ENCODE data around the gene HSP90AB1.

GRCh38 chr6:44285552-44286284, 38.8 kb downstream of the HSP90AB1 start:
- TF ChIP-seq ZNF658 (tag by site-specific recombination; IDR thresholded peaks at IDR 0.05) (no peak), SALL2 (tag by site-specific recombination; IDR thresholded peaks at IDR 0.05; ENCODE audit: borderline replicate concordance) (no peak), IKZF3 (tag by site-specific recombination; IDR thresholded peaks at IDR 0.05) (no peak), PRDM10 (tag by site-specific recombination; IDR thresholded peaks at IDR 0.05) (no peak), ZNF112 (tag by site-specific recombination; IDR thresholded peaks at IDR 0.05) (no peak), ZNF146 (tag by site-specific recombination; IDR thresholded peaks at IDR 0.05) (no peak), ZSCAN30 (tag by site-specific recombination; IDR thresholded peaks at IDR 0.05) (no peak), REST (tag by site-specific recombination; IDR thresholded peaks at IDR 0.05) (peak; percentile 96), REPIN1 (tag by site-specific recombination; IDR thresholded peaks at IDR 0.05; ENCODE audit: low read depth) (no peak), ZNF837 (tag by site-specific recombination; IDR thresholded peaks at IDR 0.05) (no peak), ZNF19 (tag by site-specific recombination; IDR thresholded peaks at IDR 0.05; ENCODE audit: low read depth) (no peak)
- TF ChIP-seq, protein P1, sequence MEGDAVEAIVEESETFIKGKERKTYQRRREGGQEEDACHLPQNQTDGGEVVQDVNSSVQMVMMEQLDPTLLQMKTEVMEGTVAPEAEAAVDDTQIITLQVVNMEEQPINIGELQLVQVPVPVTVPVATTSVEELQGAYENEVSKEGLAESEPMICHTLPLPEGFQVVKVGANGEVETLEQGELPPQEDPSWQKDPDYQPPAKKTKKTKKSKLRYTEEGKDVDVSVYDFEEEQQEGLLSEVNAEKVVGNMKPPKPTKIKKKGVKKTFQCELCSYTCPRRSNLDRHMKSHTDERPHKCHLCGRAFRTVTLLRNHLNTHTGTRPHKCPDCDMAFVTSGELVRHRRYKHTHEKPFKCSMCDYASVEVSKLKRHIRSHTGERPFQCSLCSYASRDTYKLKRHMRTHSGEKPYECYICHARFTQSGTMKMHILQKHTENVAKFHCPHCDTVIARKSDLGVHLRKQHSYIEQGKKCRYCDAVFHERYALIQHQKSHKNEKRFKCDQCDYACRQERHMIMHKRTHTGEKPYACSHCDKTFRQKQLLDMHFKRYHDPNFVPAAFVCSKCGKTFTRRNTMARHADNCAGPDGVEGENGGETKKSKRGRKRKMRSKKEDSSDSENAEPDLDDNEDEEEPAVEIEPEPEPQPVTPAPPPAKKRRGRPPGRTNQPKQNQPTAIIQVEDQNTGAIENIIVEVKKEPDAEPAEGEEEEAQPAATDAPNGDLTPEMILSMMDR (tag by site-specific recombination; IDR thresholded peaks at IDR 0.05) = no peak
- TF ChIP-seq, protein P2, sequence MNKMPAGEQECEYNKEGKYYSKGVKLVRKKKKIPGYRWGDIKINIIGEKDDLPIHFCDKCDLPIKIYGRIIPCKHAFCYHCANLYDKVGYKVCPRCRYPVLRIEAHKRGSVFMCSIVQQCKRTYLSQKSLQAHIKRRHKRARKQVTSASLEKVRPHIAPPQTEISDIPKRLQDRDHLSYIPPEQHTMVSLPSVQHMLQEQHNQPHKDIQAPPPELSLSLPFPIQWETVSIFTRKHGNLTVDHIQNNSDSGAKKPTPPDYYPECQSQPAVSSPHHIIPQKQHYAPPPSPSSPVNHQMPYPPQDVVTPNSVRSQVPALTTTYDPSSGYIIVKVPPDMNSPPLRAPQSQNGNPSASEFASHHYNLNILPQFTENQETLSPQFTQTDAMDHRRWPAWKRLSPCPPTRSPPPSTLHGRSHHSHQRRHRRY (tag by site-specific recombination; IDR thresholded peaks at IDR 0.05) = no peak
- TF ChIP-seq, protein P3, sequence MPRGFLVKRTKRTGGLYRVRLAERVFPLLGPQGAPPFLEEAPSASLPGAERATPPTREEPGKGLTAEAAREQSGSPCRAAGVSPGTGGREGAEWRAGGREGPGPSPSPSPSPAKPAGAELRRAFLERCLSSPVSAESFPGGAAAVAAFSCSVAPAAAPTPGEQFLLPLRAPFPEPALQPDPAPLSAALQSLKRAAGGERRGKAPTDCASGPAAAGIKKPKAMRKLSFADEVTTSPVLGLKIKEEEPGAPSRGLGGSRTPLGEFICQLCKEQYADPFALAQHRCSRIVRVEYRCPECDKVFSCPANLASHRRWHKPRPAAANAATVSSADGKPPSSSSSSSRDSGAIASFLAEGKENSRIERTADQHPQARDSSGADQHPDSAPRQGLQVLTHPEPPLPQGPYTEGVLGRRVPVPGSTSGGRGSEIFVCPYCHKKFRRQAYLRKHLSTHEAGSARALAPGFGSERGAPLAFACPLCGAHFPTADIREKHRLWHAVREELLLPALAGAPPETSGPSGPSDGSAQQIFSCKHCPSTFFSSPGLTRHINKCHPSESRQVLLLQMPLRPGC (tag by site-specific recombination; IDR thresholded peaks at IDR 0.05) = no peak
